Breast epithelium (tissue), 4 donors: ENCODE results near the gene GIMAP6. TPM values are rescaled to one million over a fixed set of nuclear protein-coding genes. Genes with fewer than 3 reads are reported as not detected.

ENCODE experiments used
- DNase-seq, 2 donors: peaks; one replicate each; pipeline ENCODE4 v3.0.0-alpha.2; 2019; ENCODE audit warnings: low spot score in 2 of 2
- H3K27ac ChIP-seq, 2 donors: fragments of 200-600 bp; sonication (generic) in 1 of 2; one replicate each; pipeline ENCODE4 v1.5.1; 2016 to 2019; ENCODE audit warnings: mild to moderate bottlenecking in 1 of 2
- H3K27me3 ChIP-seq, 2 donors: fragments of 200-600 bp; sonication (generic) in 1 of 2; one replicate each; pipeline versions ENCODE4 v1.5.1 to v1.6.0; 2017 to 2019; ENCODE audit warnings: control low read depth in 1 of 2, mild to moderate bottlenecking in 1 of 2
- H3K36me3 ChIP-seq: fragments of 200-600 bp; one replicate; pipeline ENCODE4 v1.5.1; 2019
- H3K4me1 ChIP-seq, 2 donors: fragments of 200-600 bp; sonication (generic); one replicate each; pipeline ENCODE4 v1.5.1; 2016 to 2019; ENCODE audit warnings: control low read depth in 1 of 2
- H3K4me3 ChIP-seq, 3 donors: fragments of 200-600 bp; sonication (generic); 1 replicate in 2 of 3; 2 replicates in 1 of 3; pipeline ENCODE4 v1.5.1; 2016 to 2019; ENCODE audit warnings: mild to moderate bottlenecking in 3 of 3, moderate library complexity in 2 of 3
- H3K9me3 ChIP-seq, 2 donors: fragments of 200-600 bp; sonication (generic) in 1 of 2; one replicate each; pipeline ENCODE4 v1.5.1; 2016 to 2019; ENCODE audit warnings: control low read depth in 1 of 2
- CTCF ChIP-seq, 3 donors: fragments of 450-650 bp; IDR thresholded peaks; one replicate each; pipeline ENCODE4 v1.5.1; 2016 to 2017; ENCODE audit warnings: antibody characterized with exemption in 3 of 3, mild to moderate bottlenecking in 3 of 3, moderate library complexity in 3 of 3
- POLR2A ChIP-seq: fragments of 450-650 bp; IDR thresholded peaks from one replicate; pipeline ENCODE4 v1.6.1; 2016; ENCODE audit warnings: antibody characterized with exemption, mild to moderate bottlenecking, moderate library complexity
- POLR2AphosphoS5 ChIP-seq, 3 donors: sonication (generic); formaldehyde crosslinking; IDR thresholded peaks; one replicate each; pipeline ENCODE4 v1.6.1; 2017; ENCODE audit warnings: antibody characterized with exemption in 3 of 3
- intact Hi-C: fragments of 100-400 bp; cut with DNase I; formaldehyde crosslinking; loops from one replicate; pipeline ENCODE4 v1.15.1; 2023; ENCODE audit warnings: low total_unique reads
- total RNA-seq, 3 donors: library from RNA; depleted of rRNA; stranded (reverse); fragments of >200 nt; gene quantifications; one replicate each; pipeline ENCODE4 v1.1.0, GENCODE V29; 2016

GIMAP6 gene
- total RNA-seq, 3 donors from 2014 or later, result 13.3 to 35.2 (median 28.2) TPM

GRCh38 chr7:150668977-150669376 is 36.8 kb upstream of the GIMAP6 start:
- no peaks in the 10 kb centered on the region for H3K27me3 ChIP-seq
- intact Hi-C loops, result no loop called here
- H3K4me3 ChIP-seq, result no peak overlapping the region

DNA sequence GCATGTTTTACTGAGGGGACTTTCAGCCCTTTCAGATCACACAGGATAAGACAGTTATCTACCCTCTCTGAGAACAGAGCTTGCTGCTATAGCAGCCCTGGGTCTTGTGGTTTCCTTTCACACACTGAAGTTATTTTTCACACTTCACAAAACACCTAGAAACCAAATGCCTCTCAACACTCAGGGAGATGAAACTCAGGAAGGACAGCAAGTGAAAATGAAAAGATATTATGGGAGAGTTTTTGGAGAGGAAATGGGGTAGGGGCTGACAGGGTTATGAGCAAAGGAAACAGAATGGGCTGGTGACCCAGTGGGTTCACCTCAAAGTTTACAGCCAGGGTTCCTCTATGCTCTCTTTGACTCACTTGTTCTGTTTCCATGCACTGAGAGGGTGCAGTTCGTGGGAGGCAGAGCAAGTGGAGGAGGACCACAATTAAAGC is 36.3 kb upstream of the GIMAP6 start:
- DNase-seq, result no peak
- H3K4me3 ChIP-seq, result no peak overlapping the region
- H3K9me3 ChIP-seq, result peaks cover 0 to 10% of the 10 kb centered on the region in 2 donors
- H3K27me3 ChIP-seq, result no peaks in the 10 kb centered on the region
- no peak overlapping the region for H3K27ac ChIP-seq
- no peaks in the 10 kb centered on the region for H3K4me1 ChIP-seq
- intact Hi-C loops, result no loop called here
- TF ChIP-seq POLR2AphosphoS5 (IDR thresholded peaks at IDR 0.05), result no peak
- TF ChIP-seq CTCF (IDR thresholded peaks at IDR 0.05), result no peak
- no peak for TF ChIP-seq POLR2A
- H3K36me3 ChIP-seq, result no peaks in the 10 kb centered on the region

More at GRCh38 chr7:150668977-150669376, 36.8 kb upstream of the GIMAP6 start:
- no peak for TF ChIP-seq CTCF (IDR thresholded peaks at IDR 0.05)
- TF ChIP-seq POLR2A, result no peak
- no peak for TF ChIP-seq POLR2AphosphoS5 (IDR thresholded peaks at IDR 0.05)
- no peak for DNase-seq
- Histone ChIP-seq H3K9me3 (peaks cover 0 to 10% of the 10 kb centered on the region in 2 donors), H3K27ac (no peak overlapping the region), H3K36me3 (no peaks in the 10 kb centered on the region), H3K4me1 (no peaks in the 10 kb centered on the region)

DNA sequence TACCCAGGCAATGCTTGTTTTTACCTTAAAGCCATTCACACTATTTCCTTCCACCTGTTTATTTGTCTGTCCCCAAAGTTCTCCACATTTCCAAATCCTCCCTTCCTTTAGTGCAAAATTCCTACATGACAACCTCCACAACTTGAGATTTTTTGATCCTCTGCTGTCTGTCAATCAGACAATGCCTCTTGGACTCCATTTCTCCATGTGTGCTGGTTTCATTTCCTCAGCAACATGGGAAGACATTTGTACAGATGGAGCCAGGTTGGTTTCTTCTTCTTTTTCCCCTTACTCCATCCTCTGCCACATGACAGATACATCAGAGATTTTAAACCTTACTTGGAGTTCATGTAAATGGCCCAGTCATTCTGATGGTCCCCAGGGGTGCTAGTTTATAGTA is 34.2 kb upstream of the GIMAP6 start:
- H3K4me3 ChIP-seq, result no peak overlapping the region
- TF ChIP-seq POLR2AphosphoS5 (IDR thresholded peaks at IDR 0.05), result no peak
- TF ChIP-seq CTCF (IDR thresholded peaks at IDR 0.05), result no peak
- no peak for TF ChIP-seq POLR2A
- peaks cover 0 to 10% of the 10 kb centered on the region in 2 donors for H3K9me3 ChIP-seq
- intact Hi-C loops, result no loop called here
- no peak overlapping the region for H3K27ac ChIP-seq
- no peaks in the 10 kb centered on the region for H3K4me1 ChIP-seq
- H3K27me3 ChIP-seq, result no peaks in the 10 kb centered on the region
- no peaks in the 10 kb centered on the region for H3K36me3 ChIP-seq
- no peak for DNase-seq

- no peaks in the 10 kb centered on the region for H3K4me1 ChIP-seq
- H3K4me3 ChIP-seq, result no peak overlapping the region
- no peaks in the 10 kb centered on the region for H3K36me3 ChIP-seq
- intact Hi-C loops, result no loop called here
- peaks cover 0 to 10% of the 10 kb centered on the region in 2 donors for H3K9me3 ChIP-seq
- no peaks in the 10 kb centered on the region for H3K27me3 ChIP-seq
- H3K27ac ChIP-seq, result no peak overlapping the region
- TF ChIP-seq POLR2AphosphoS5 (IDR thresholded peaks at IDR 0.05), result no peak
- TF ChIP-seq CTCF (IDR thresholded peaks at IDR 0.05), result no peak
- no peak for TF ChIP-seq POLR2A
- DNase-seq, result no peak
Measured at GRCh38 chr7:150665896-150666295, 33.7 kb upstream of the GIMAP6 start.

GRCh38 chr7:150665089-150665748 is 33.0 kb upstream of the GIMAP6 start:
- Histone ChIP-seq H3K27me3 (no peaks in the 10 kb centered on the region), H3K9me3 (peaks cover 0 to 10% of the 10 kb centered on the region in 2 donors), H3K4me3 (no peak overlapping the region), H3K27ac (no peak overlapping the region), H3K36me3 (no peaks in the 10 kb centered on the region), H3K4me1 (no peaks in the 10 kb centered on the region)
- TF ChIP-seq POLR2A (no peak), CTCF (IDR thresholded peaks at IDR 0.05) (no peak), POLR2AphosphoS5 (IDR thresholded peaks at IDR 0.05) (no peak)
- intact Hi-C loops, result no loop called here
- no peak for DNase-seq
